Urinary bladder (tissue), 4 donors: ENCODE measurements around the gene THUMPD3. TPM values are rescaled to one million over a fixed set of nuclear protein-coding genes. Genes with fewer than 3 reads are reported as not detected.

ENCODE experiments used
- DNase-seq: peaks from one replicate; pipeline ENCODE4 v3.0.0-alpha.2; 2015; ENCODE audit errors: extremely low spot score
- H3K27ac ChIP-seq: one replicate; pipeline ENCODE4 v1.5.1; 2013; ENCODE audit warnings: low read depth, mild to moderate bottlenecking, moderate library complexity
- H3K36me3 ChIP-seq: one replicate; pipeline ENCODE4 v1.6.1; 2013; ENCODE audit warnings: mild to moderate bottlenecking, moderate library complexity; ENCODE audit not compliant: insufficient read depth
- H3K4me1 ChIP-seq: one replicate; pipeline ENCODE4 v1.6.1; 2013; ENCODE audit warnings: mild to moderate bottlenecking, moderate library complexity; ENCODE audit not compliant: insufficient read depth
- H3K4me3 ChIP-seq: one replicate; pipeline ENCODE4 v1.5.1; 2013; ENCODE audit warnings: low read depth, low read length
- WGBS: extraction: QIAGEN DNeasy Blood & Tissue Kit; methylation state at CpG from one replicate; pipeline ENCODE4 v1.1.7; 2013; 5-methylcytosine and 5-hydroxymethylcytosine counted together
- polyA plus RNA-seq: library from polyadenylated mRNA; stranded (reverse); fragments of 200-250 nt; gene quantifications from one replicate; pipeline ENCODE4 v1.2.3, GENCODE V29; 2013
- total RNA-seq: library from RNA; depleted of rRNA; stranded (reverse); fragments of >200 nt; gene quantifications from one replicate; pipeline ENCODE4 v1.2.3, GENCODE V29; 2014
- donor health status: healthy with polysubstance abuse.
- donor health status: healthy.

The THUMPD3 gene
- total RNA-seq: 49.0 TPM
- 32.2 TPM for polyA plus RNA-seq

GRCh38 chr3:9362731-9363530 is at the start of gene THUMPD3:
THUMPD3 (plus strand) TSS chr3:9363054; CDS start chr3:9365069, 2,015 bp downstream.
- H3K27ac ChIP-seq: peak within 1 kb of the TSS; percentile 73
- no peaks in the 10 kb centered on the region for H3K36me3 ChIP-seq
- H3K4me3 ChIP-seq: peak within 1 kb of the TSS; percentile 45
- H3K4me1 ChIP-seq: peaks cover 3% of the 10 kb centered on the region
- peak; percentile 85 for DNase-seq
- 1% methylated on average over 46 of the region's 46 CpGs for WGBS

- no peaks in the 10 kb centered on the region for H3K36me3 ChIP-seq
- no peak overlapping the region for H3K27ac ChIP-seq
- DNase-seq: no peak
- H3K4me1 ChIP-seq: no peaks in the 10 kb centered on the region
- 74% methylated on average over 2 of the region's 2 CpGs for WGBS
- H3K4me3 ChIP-seq: no peak overlapping the region
Measured at GRCh38 chr3:9314796-9315195, 48.1 kb upstream of the THUMPD3 start.

GRCh38 chr3:9316881-9317361 is 45.9 kb upstream of the THUMPD3 start:
- Histone ChIP-seq H3K27ac (peak overlapping the region; percentile 44), H3K4me1 (no peaks in the 10 kb centered on the region), H3K36me3 (no peaks in the 10 kb centered on the region), H3K4me3 (peak overlapping the region; percentile 24)
- DNase-seq: peak; percentile 41
- WGBS: 10% methylated on average over 13 of the region's 13 CpGs

- Histone ChIP-seq H3K4me1 (no peaks in the 10 kb centered on the region), H3K36me3 (peaks cover 2% of the 10 kb centered on the region), H3K4me3 (no peak overlapping the region), H3K27ac (no peak overlapping the region)
- whole genome bisulfite sequencing: 94% methylated on average over 2 of the region's 2 CpGs
- DNase-seq: no peak
Measured at GRCh38 chr3:9322780-9323179, 40.1 kb upstream of the THUMPD3 start.

GRCh38 chr3:9324944-9325343 is 37.9 kb upstream of the THUMPD3 start:
- DNase-seq: no peak
- WGBS: 70% methylated on average over 4 of the region's 4 CpGs
- Histone ChIP-seq H3K4me1 (no peaks in the 10 kb centered on the region), H3K36me3 (peaks cover 2% of the 10 kb centered on the region), H3K4me3 (no peak overlapping the region), H3K27ac (no peak overlapping the region)

GRCh38 chr3:9327578-9327977 is 35.3 kb upstream of the THUMPD3 start:
- no peak for DNase-seq
- Histone ChIP-seq H3K27ac (no peak overlapping the region), H3K36me3 (peaks cover 2% of the 10 kb centered on the region), H3K4me1 (no peaks in the 10 kb centered on the region), H3K4me3 (no peak overlapping the region)
- 87% methylated on average over 1 of the region's 1 CpG for WGBS

GRCh38 chr3:9330166-9330703 is 32.6 kb upstream of the THUMPD3 start:
- DNase-seq: no peak
- H3K4me1 ChIP-seq: no peaks in the 10 kb centered on the region
- no peak overlapping the region for H3K27ac ChIP-seq
- H3K36me3 ChIP-seq: peaks cover 2% of the 10 kb centered on the region
- no peak overlapping the region for H3K4me3 ChIP-seq
- 61% methylated on average over 7 of the region's 7 CpGs for WGBS

- DNase-seq: no peak
- no peak overlapping the region for H3K4me3 ChIP-seq
- 76% methylated on average over 2 of the region's 2 CpGs for WGBS
- H3K36me3 ChIP-seq: no peaks in the 10 kb centered on the region
- H3K4me1 ChIP-seq: no peaks in the 10 kb centered on the region
- H3K27ac ChIP-seq: no peak overlapping the region
Measured at GRCh38 chr3:9331171-9331570, 31.7 kb upstream of the THUMPD3 start.

GRCh38 chr3:9332250-9333030 is 30.4 kb upstream of the THUMPD3 start:
- 70% methylated on average over 6 of the region's 6 CpGs for WGBS
- H3K4me3 ChIP-seq: no peak overlapping the region
- no peaks in the 10 kb centered on the region for H3K36me3 ChIP-seq
- DNase-seq: no peak
- no peak overlapping the region for H3K27ac ChIP-seq
- H3K4me1 ChIP-seq: no peaks in the 10 kb centered on the region

GRCh38 chr3:9339761-9340471 is 22.9 kb upstream of the THUMPD3 start:
- H3K4me3 ChIP-seq: no peak overlapping the region
- H3K36me3 ChIP-seq: no peaks in the 10 kb centered on the region
- WGBS: 54% methylated on average over 1 of the region's 1 CpG
- no peaks in the 10 kb centered on the region for H3K4me1 ChIP-seq
- H3K27ac ChIP-seq: peak overlapping the region; percentile 14
- DNase-seq: no peak

GRCh38 chr3:9340472-9340902 is 22.4 kb upstream of the THUMPD3 start:
- Histone ChIP-seq H3K36me3 (no peaks in the 10 kb centered on the region), H3K27ac (peak overlapping the region; percentile 59), H3K4me1 (no peaks in the 10 kb centered on the region), H3K4me3 (no peak overlapping the region)
- DNase-seq: no peak
- WGBS: 87% methylated on average over 3 of the region's 3 CpGs

- 83% methylated on average over 4 of the region's 4 CpGs for WGBS
- H3K36me3 ChIP-seq: no peaks in the 10 kb centered on the region
- H3K4me1 ChIP-seq: no peaks in the 10 kb centered on the region
- no peak overlapping the region for H3K4me3 ChIP-seq
- no peak for DNase-seq
- no peak overlapping the region for H3K27ac ChIP-seq
Measured at GRCh38 chr3:9342696-9343095, 20.2 kb upstream of the THUMPD3 start.

GRCh38 chr3:9343115-9343514 is 19.7 kb upstream of the THUMPD3 start:
- H3K36me3 ChIP-seq: no peaks in the 10 kb centered on the region
- H3K4me3 ChIP-seq: no peak overlapping the region
- WGBS: 56% methylated on average over 4 of the region's 4 CpGs
- H3K27ac ChIP-seq: no peak overlapping the region
- H3K4me1 ChIP-seq: no peaks in the 10 kb centered on the region
- DNase-seq: no peak
